ENCODE results near the gene TNNT2. TPM values are rescaled to one million over a fixed set of nuclear protein-coding genes. Genes with fewer than 3 reads are reported as not detected.

Gene TNNT2
- 0.18 and 0.56 TPM in 2 replicates for total RNA-seq (2012; rRNA removed)
- 1.2 TPM in 2 replicates for polyA plus RNA-seq (2012; rRNA removed)
- polyA plus RNA-seq (2012; cell fraction: cytosol; rRNA removed), result 0.29 and 1.1 TPM in 2 replicates
- 1.0 and 2.0 TPM in 2 replicates for polyA plus RNA-seq (2012; cell fraction: nucleus; rRNA removed; ENCODE audit: low replicate concordance)
- Bru-seq, nascent RNA, result percentile 36 among the genes with signal in this experiment
- percentile 35 among the genes with signal in this experiment for BruChase-seq, experiment 1, labeled RNA remaining after a 6-hour chase
- percentile 36 among the genes with signal in this experiment for BruChase-seq, experiment 2, labeled RNA remaining after a 2-hour chase
- long read RNA-seq, partial matches to known transcripts, result 1 of 2 reads
- long read RNA-seq, other reads (novel, unspliced or antisense), result 0 of 2 reads

DNA sequence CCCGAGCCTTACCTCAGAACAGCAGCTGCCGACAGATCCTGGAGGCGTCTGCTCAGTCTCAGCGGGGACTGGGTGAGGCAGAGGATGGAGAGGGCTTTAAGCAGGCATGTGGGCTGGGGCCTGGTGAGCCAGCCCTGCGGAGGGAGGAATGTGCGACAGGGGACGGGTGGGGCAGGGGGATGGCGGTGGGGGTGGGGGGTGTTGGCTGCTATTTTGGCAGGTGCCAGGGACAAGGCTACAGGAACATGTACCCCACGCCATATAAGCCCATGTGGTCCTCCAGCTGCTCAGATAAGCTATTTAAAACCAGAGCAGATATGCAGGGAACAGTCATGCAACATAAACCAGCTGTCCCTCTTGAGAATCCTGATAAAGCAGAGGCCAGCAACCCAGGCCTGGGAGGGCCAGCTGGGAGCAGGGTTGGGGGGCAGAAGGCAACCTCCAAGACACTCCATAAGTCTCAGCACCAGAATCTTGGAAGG is at the start of gene TNNT2:
Gene TNNT2, minus strand, starts transcription at position 70 of the 482 bp plus-strand sequence. CDS start 4,426 bp downstream, outside the sequence.
- H4K8ac ChIP-seq (ENCODE audit: low read depth in 2 of 2, low read length in 2 of 2), result no peak within 1 kb of the TSS
- no peak within 1 kb of the TSS for H3K27ac ChIP-seq (ENCODE audit: insufficient read depth, low read length)
- no peak within 1 kb of the TSS; the same call in 2 of the 3 replicates for H2BK15ac ChIP-seq (ENCODE audit: low read depth, low read length)
- BruUV-seq (replicated peaks), result no TSS peak
- H3K9me3 ChIP-seq (ENCODE audit: control insufficient read depth, insufficient read depth, low read length), result no peaks in the 10 kb centered on the region; the same call in 1 of the 2 replicates
- ChIA-PET CTCF (no interaction called here), POLR2A (ENCODE audit: unreplicated experiment) (no interaction called here)
- no peak within 1 kb of the TSS for H3K56ac ChIP-seq (ENCODE audit: extremely low read depth, insufficient read depth, low read length)
- H3K4me3 ChIP-seq (ENCODE audit: insufficient read depth, low read depth, low read length), result no peak within 1 kb of the TSS
- intact Hi-C loops (cut with micrococcal nuclease) (no loop called here), dilution Hi-C loops (cut with HindIII; ENCODE audit: low sequenced_read_pairs, unreplicated experiment) (no loop called here), in situ Hi-C loops (cut with MboI; ENCODE audit: low sequenced_read_pairs) (no loop called here)
- H3K4me2 ChIP-seq (ENCODE audit: low read depth, low read length), result no peak within 1 kb of the TSS
- no peak within 1 kb of the TSS for H2BK120ac ChIP-seq (ENCODE audit: low read depth, low read length)
- H4K91ac ChIP-seq (ENCODE audit: insufficient read depth, low read depth, low read length), result no peak within 1 kb of the TSS; the same call in 1 of the 2 replicates
- peaks cover 34% of the 10 kb centered on the region for H3K27me3 ChIP-seq (ENCODE audit: control insufficient read depth, insufficient read depth, low read length)
- no peak within 1 kb of the TSS for H2AK9ac ChIP-seq (replicated peaks; ENCODE audit: low read depth, low read length, poor library complexity)
- H2AFZ ChIP-seq (replicated peaks; ENCODE audit: low read length, poor library complexity), result peak within 1 kb of the TSS; percentile 60
- no peaks in the 10 kb centered on the region for H3K9me1 ChIP-seq (ENCODE audit: insufficient read depth, low read length)
- no peaks in the 10 kb centered on the region for H3K79me1 ChIP-seq (ENCODE audit: low read depth in 1 of 2, low read length in 2 of 2)
- H2BK20ac ChIP-seq (ENCODE audit: low read depth, low read length), result no peak within 1 kb of the TSS
- peak within 1 kb of the TSS; percentile 40; the same call in 1 of the 2 replicates for H3K14ac ChIP-seq (replicated peaks; ENCODE audit: low read depth, low read length)
- no peak for TF ChIP-seq MAFK (IDR thresholded peaks at IDR 0.05; ENCODE audit: low read depth, low read length)
- no peak for TF ChIP-seq CTCF (conservative IDR thresholded peaks at IDR 0.05; ENCODE audit: low read depth, low read length)
- no peak for TF ChIP-seq CHD1 (IDR thresholded peaks at IDR 0.05; ENCODE audit: low read depth, low read length)
- no peak for TF ChIP-seq MAZ (IDR thresholded peaks at IDR 0.05; ENCODE audit: borderline replicate concordance, low read depth, low read length)
- TF ChIP-seq CEBPB (IDR thresholded peaks at IDR 0.05; ENCODE audit: low read depth, low read length), result no peak
- no peak for TF ChIP-seq RAD21 (IDR thresholded peaks at IDR 0.05; ENCODE audit: low read length)
- no peak for TF ChIP-seq MXI1 (IDR thresholded peaks at IDR 0.05; ENCODE audit: borderline replicate concordance, low read depth, low read length)
- no peak for TF ChIP-seq POLR2A (IDR thresholded peaks at IDR 0.05; ENCODE audit: low read depth, low read length)
- no peak for TF ChIP-seq RCOR1 (IDR thresholded peaks at IDR 0.05; ENCODE audit: insufficient replicate concordance, low read length)
- no peak for TF ChIP-seq FOS (IDR thresholded peaks at IDR 0.05; ENCODE audit: low read depth, low read length)
- TF ChIP-seq USF2 (IDR thresholded peaks at IDR 0.05; ENCODE audit: low read depth, low read length), result no peak
- no peak within 1 kb of the TSS for H4K5ac ChIP-seq (ENCODE audit: low read depth, low read length)
- no peak within 1 kb of the TSS for H3K4ac ChIP-seq (ENCODE audit: low read depth, low read length)
- peaks cover 11% of the 10 kb centered on the region; the same call in 1 of the 2 replicates for H3K4me1 ChIP-seq (ENCODE audit: control insufficient read depth, insufficient read depth, low read length)
- DNase-seq, result peak; percentile 28
- no peaks in the 10 kb centered on the region for H3K36me3 ChIP-seq (ENCODE audit: control insufficient read depth, insufficient read depth, low read length)
- H4K20me1 ChIP-seq (ENCODE audit: insufficient read depth, low read length), result no peaks in the 10 kb centered on the region
- no peak within 1 kb of the TSS for H3K9ac ChIP-seq (ENCODE audit: low read depth, low read length)
- no peak within 1 kb of the TSS for H3K18ac ChIP-seq (ENCODE audit: low read depth, low read length)
- no peak within 1 kb of the TSS for H2AK5ac ChIP-seq (ENCODE audit: low read depth, low read length)
- peak; percentile 40 for ATAC-seq (ENCODE audit: low read depth)
- H2BK5ac ChIP-seq (ENCODE audit: low read depth, low read length, poor library complexity, severe bottlenecking), result no peak within 1 kb of the TSS
- WGBS, 2 experiments (ENCODE audit: extremely low coverage in 2 of 2, insufficient read length in 1 of 2), result no CpG with 5 or more reads among the region's 9 CpGs
- no peak within 1 kb of the TSS for H3K23ac ChIP-seq (ENCODE audit: low read depth, low read length)

All from IMR-90 (cell line).